GM12878 (cell line): ENCODE results near the gene CRTC3. TPM values are rescaled to one million over a fixed set of nuclear protein-coding genes. Genes with fewer than 3 reads are reported as not detected.

ENCODE experiments used
- ATAC-seq: fragments of 200-7000 bp; cut with Tn5 transposase; 3 replicates; pipeline ENCODE4 v1.9.1; 2020; ENCODE audit warnings: mild to moderate bottlenecking, moderate library complexity
- BruUV-seq: library from RNA; stranded (reverse); fragments of 400-500 nt; replicated peaks from 2 replicates; lab custom pipeline; 2021; lab: Mats Ljungman, UMichigan
- CTCF ChIA-PET: fragments of 300-600 bp; sonication (Branson Sonifier 250); formaldehyde crosslinking; extraction: SDS; loops from one replicate; lab custom pipeline; 2021; ENCODE audit warnings: inconsistent platforms; lab: Yijun Ruan, JAX
- POLR2A ChIA-PET: fragments of 350-600 bp; formaldehyde crosslinking; extraction: SDS; loops from one replicate; lab custom pipeline; 2021; ENCODE audit warnings: inconsistent platforms; lab: Charles Lee
- RAD21 ChIA-PET: fragments of 300-600 bp; sonication (Branson Sonifier 250); formaldehyde crosslinking; loops from one replicate; lab custom pipeline; 2023; ENCODE audit warnings: antibody characterized with exemption; ENCODE audit not compliant: unreplicated experiment; lab: Charles Lee
- SMC1A ChIA-PET: fragments of 300-600 bp; sonication (Branson Sonifier 250); formaldehyde crosslinking; loops from one replicate; lab custom pipeline; 2023; ENCODE audit not compliant: unreplicated experiment, uncharacterized antibody; lab: Charles Lee
- DNase-seq: peaks from one replicate; pipeline ENCODE4 v3.0.0-alpha.2; 2011; ENCODE audit warnings: low read depth, low spot score
- FAIRE-seq: peaks from 3 replicates; lab custom pipeline; 2011; peaks lifted over from hg19 to GRCh38; lab: Jason Lieb, UNC
- H2AFZ ChIP-seq: 2 replicates; pipeline ENCODE4 v1.6.0; 2011; ENCODE audit warnings: low read depth, low read length, control low read depth; ENCODE audit not compliant: control insufficient read depth
- H3K27ac ChIP-seq: 2 replicates; pipeline ENCODE4 v1.5.1; 2011; ENCODE audit warnings: control low read depth; ENCODE audit not compliant: control insufficient read depth, insufficient read depth
- H3K27me3 ChIP-seq, 2 experiments: replicated peaks in 1 of 2; 2 replicates each; pipeline versions ENCODE4 v1.6.0 to v1.6.1; 2011; ENCODE audit warnings: low read length in 1 of 2; ENCODE audit not compliant: control insufficient read depth in 2 of 2, insufficient read depth in 2 of 2
- H3K36me3 ChIP-seq, 2 experiments: 2 replicates each; pipeline ENCODE4 v1.5.1; 2011; ENCODE audit warnings: low read length in 1 of 2; ENCODE audit not compliant: control insufficient read depth in 2 of 2, insufficient read depth in 2 of 2
- H3K4me1 ChIP-seq: 2 replicates; pipeline ENCODE4 v1.6.1; 2011; ENCODE audit warnings: mild to moderate bottlenecking, low read length, moderate library complexity, mixed read lengths; ENCODE audit not compliant: control insufficient read depth, insufficient read depth
- H3K4me2 ChIP-seq: 2 replicates; pipeline ENCODE4 v1.6.0; 2011; ENCODE audit warnings: control low read depth; ENCODE audit not compliant: control insufficient read depth, insufficient read depth
- H3K4me3 ChIP-seq: fragments of 200-600 bp; sonication (generic); 2 replicates; pipeline ENCODE4 v1.5.1; 2016
- H3K79me2 ChIP-seq: 2 replicates; pipeline ENCODE4 v1.6.0; 2011; ENCODE audit warnings: low read length; ENCODE audit not compliant: control insufficient read depth, insufficient read depth
- H3K9ac ChIP-seq: 2 replicates; pipeline ENCODE4 v1.8.0; 2011; ENCODE audit warnings: low read length, control low read depth, mixed read lengths; ENCODE audit not compliant: control insufficient read depth, insufficient read depth
- H3K9me3 ChIP-seq: replicated peaks from 3 replicates; pipeline ENCODE4 v1.5.1; 2011; ENCODE audit warnings: mild to moderate bottlenecking, low read length; ENCODE audit not compliant: control insufficient read depth, insufficient read depth
- H4K20me1 ChIP-seq: 2 replicates; pipeline ENCODE4 v1.6.0; 2011; ENCODE audit not compliant: control insufficient read depth, insufficient read depth
- ATF7 ChIP-seq: fragments of 450-650 bp; IDR thresholded peaks from 2 replicates; pipeline ENCODE4 v1.6.1; 2016; ENCODE audit warnings: low read depth, mild to moderate bottlenecking
- BMI1 ChIP-seq: fragments of 450-650 bp; IDR thresholded peaks from 2 replicates; pipeline ENCODE4 v1.6.1; 2016; ENCODE audit warnings: mild to moderate bottlenecking, moderate library complexity, borderline replicate concordance
- CBX3 ChIP-seq: fragments of 200-600 bp; sonication (generic); IDR thresholded peaks from 2 replicates; pipeline ENCODE4 v1.6.1; 2016; ENCODE audit warnings: low read depth, borderline replicate concordance
- CEBPB ChIP-seq, 2 experiments: fragments of 150-350 bp in 1 of 2; IDR thresholded peaks; 2 replicates each; pipeline ENCODE4 v1.6.1; 2012 to 2014; ENCODE audit warnings: low read depth in 2 of 2, low read length in 2 of 2, borderline replicate concordance in 1 of 2, inconsistent platforms in 1 of 2
- DPF2 ChIP-seq: fragments of 450-650 bp; IDR thresholded peaks from 2 replicates; pipeline ENCODE4 v1.6.1; 2017; ENCODE audit warnings: mild to moderate bottlenecking
- ESRRA ChIP-seq: IDR thresholded peaks from 2 replicates; pipeline ENCODE4 v1.6.1; 2012; ENCODE audit warnings: mild to moderate bottlenecking, low read length, improper control_type of control experiment
- FOS ChIP-seq: IDR thresholded peaks from 3 replicates; pipeline ENCODE4 v1.6.1; 2011; ENCODE audit warnings: borderline replicate concordance; ENCODE audit not compliant: insufficient read length; ENCODE audit errors: extremely low read depth
- HDAC2 ChIP-seq: fragments of 200-600 bp; sonication (generic); IDR thresholded peaks from 2 replicates; pipeline ENCODE4 v1.6.1; 2017
- MEF2A ChIP-seq: IDR thresholded peaks from 2 replicates; pipeline ENCODE4 v1.6.1; 2011; ENCODE audit warnings: low read depth, mild to moderate bottlenecking, low read length, moderate library complexity; ENCODE audit not compliant: insufficient read depth
- NR2C2 ChIP-seq: IDR thresholded peaks from 2 replicates; pipeline ENCODE4 v1.6.1; 2011; ENCODE audit warnings: borderline replicate concordance, low read depth; ENCODE audit not compliant: control insufficient read depth, insufficient read length
- NRF1 ChIP-seq: conservative IDR thresholded peaks from 2 replicates; pipeline ENCODE4 v1.6.1; 2011; ENCODE audit warnings: mild to moderate bottlenecking, low read depth, low read length, improper control_type of control experiment
- RAD51 ChIP-seq: fragments of 450-650 bp; IDR thresholded peaks from 2 replicates; pipeline ENCODE4 v1.6.1; 2016; ENCODE audit warnings: moderate library complexity, mild to moderate bottlenecking, inconsistent platforms
- RFX5 ChIP-seq: IDR thresholded peaks from 2 replicates; pipeline ENCODE4 v1.6.1; 2011; ENCODE audit warnings: low read depth, low read length, improper control_type of control experiment
- SIX5 ChIP-seq: IDR thresholded peaks from 2 replicates; pipeline ENCODE4 v1.6.1; 2011; ENCODE audit warnings: mild to moderate bottlenecking, low read depth, low read length, moderate library complexity; ENCODE audit not compliant: severe bottlenecking
- SMARCA5 ChIP-seq: fragments of 450-650 bp; IDR thresholded peaks from 2 replicates; pipeline ENCODE4 v1.6.1; 2017; ENCODE audit warnings: mild to moderate bottlenecking
- ZNF24 ChIP-seq: fragments of 450-650 bp; IDR thresholded peaks from 2 replicates; pipeline ENCODE4 v1.6.1; 2017; ENCODE audit warnings: antibody characterized with exemption, mild to moderate bottlenecking
- ZNF622 ChIP-seq: fragments of 450-650 bp; IDR thresholded peaks from 2 replicates; pipeline ENCODE4 v1.6.1; 2017; ENCODE audit warnings: mild to moderate bottlenecking, inconsistent platforms
- WGBS: methylation state at CpG from one replicate; pipeline ENCODE4 v1.1.6; 2016; ENCODE audit warnings: low lambda C conversion rate; ENCODE audit not compliant: insufficient replicate concordance, insufficient coverage; ENCODE audit errors: missing lambda C conversion rate; 5-methylcytosine and 5-hydroxymethylcytosine counted together
- in situ Hi-C: fragments of 300-500 bp; cut with MboI; formaldehyde crosslinking; loops from 9 replicates; pipeline ENCODE4 v1.14.3; 2018; ENCODE audit warnings: mixed read lengths
- intact Hi-C: fragments of 100-400 bp; cut with micrococcal nuclease; formaldehyde crosslinking; loops from one replicate; pipeline ENCODE4 v1.14.2; 2022; ENCODE audit not compliant: unreplicated experiment
- polyA plus RNA-seq, 11 experiments: library from polyadenylated mRNA; depleted of rRNA in 4 of 11; unstranded in 6 of 11; stranded (reverse) in 5 of 11; fragments of >200 nt; fragmentation: Nextera tagmentation in 4 of 11; fragmentation: Illumina TruSeq in 1 of 11; extraction: Ambion mirVana in 4 of 11; extraction: Trizol in 1 of 11; gene quantifications; 1 replicate in 1 of 11; 2 replicates in 10 of 11; pipeline versions ENCODE4 v1.2.1 to v1.2.3, GENCODE V29; 2011 to 2016; ENCODE audit warnings: inconsistent platforms in 2 of 11, missing spikeins in 2 of 11, low read depth in 1 of 11
- total RNA-seq, 4 experiments: library from RNA; depleted of rRNA in 3 of 4; stranded (reverse); fragments of >200 nt in 3 of 4; fragmentation: Illumina TruSeq in 1 of 4; extraction: Trizol in 1 of 4; gene quantifications; 2 replicates each; pipeline versions ENCODE4 v1.2.1 to v1.2.3, GENCODE V29; 2013 to 2021
- TF ChIP-seq, protein P1 (sequence below): IDR thresholded peaks from 2 replicates; pipeline ENCODE4 v1.6.1; 2012; ENCODE audit warnings: low read depth, low read length, improper control_type of control experiment
- TF ChIP-seq, protein P2 (sequence below): fragments of 450-650 bp; IDR thresholded peaks from 2 replicates; pipeline ENCODE4 v1.6.1; 2017; ENCODE audit warnings: mild to moderate bottlenecking

Gene CRTC3
- total and polyA plus RNA-seq, 10 of the 15 experiments (the other 5 are each of a cell fraction or from before 2014, with no cell fraction given) = 3.5 to 36.9 (median 18.9) TPM

DNA sequence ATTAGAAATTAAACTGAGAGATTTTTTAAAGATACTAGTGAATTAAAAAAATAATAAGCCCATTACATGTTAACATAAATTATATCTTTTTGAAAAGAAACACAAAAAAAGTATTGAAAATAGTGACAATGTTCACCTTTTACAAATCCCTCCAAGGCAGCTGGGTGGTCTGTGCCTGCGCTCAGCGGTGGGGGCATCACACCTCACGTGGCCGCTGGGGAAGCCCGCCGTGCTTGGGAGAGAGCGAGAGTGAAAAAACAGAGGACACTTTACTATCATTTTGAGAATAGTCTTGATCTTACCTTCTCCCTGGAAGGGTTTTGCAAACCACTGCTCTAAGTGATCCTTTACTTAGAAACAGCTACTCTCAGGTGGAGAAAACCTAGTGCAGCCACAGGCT lies 76.9 kb downstream of the CRTC3 start:
- WGBS = 78% methylated on average over 7 of the region's 7 CpGs
- SMC1A ChIA-PET = no interaction called here
- H3K9ac ChIP-seq = no peak overlapping the region
- BruUV-seq = no TSS peak
- H3K4me1 ChIP-seq = no peaks in the 10 kb centered on the region
- in situ Hi-C loops = no loop called here
- no peak overlapping the region for H3K27ac ChIP-seq
- intact Hi-C loops = no loop called here
- no peak for DNase-seq
- no peaks in the 10 kb centered on the region for H4K20me1 ChIP-seq
- RAD21 ChIA-PET = interaction anchor here (1.6 kb wide), 1 partner anchor 9 kb away, joined by 4 read pairs; no protein-coding TSS in a partner anchor
- no peak for FAIRE-seq
- TF ChIP-seq ATF7 (no peak), SMARCA5 (no peak), SIX5 (no peak), ZNF24 (no peak), NR2C2 (no peak), DPF2 (no peak), MEF2A (no peak), RFX5 (no peak), BMI1 (no peak), FOS (no peak), NRF1 (no peak), RAD51 (no peak), ZNF622 (no peak), HDAC2 (no peak), CBX3 (no peak), CEBPB (IDR thresholded peaks at IDR 0.05; ENCODE audit: borderline replicate concordance in 1 of 2, low read depth in 2 of 2, low read length in 2 of 2) (no peak), ESRRA (no peak)
- TF ChIP-seq, protein P1, sequence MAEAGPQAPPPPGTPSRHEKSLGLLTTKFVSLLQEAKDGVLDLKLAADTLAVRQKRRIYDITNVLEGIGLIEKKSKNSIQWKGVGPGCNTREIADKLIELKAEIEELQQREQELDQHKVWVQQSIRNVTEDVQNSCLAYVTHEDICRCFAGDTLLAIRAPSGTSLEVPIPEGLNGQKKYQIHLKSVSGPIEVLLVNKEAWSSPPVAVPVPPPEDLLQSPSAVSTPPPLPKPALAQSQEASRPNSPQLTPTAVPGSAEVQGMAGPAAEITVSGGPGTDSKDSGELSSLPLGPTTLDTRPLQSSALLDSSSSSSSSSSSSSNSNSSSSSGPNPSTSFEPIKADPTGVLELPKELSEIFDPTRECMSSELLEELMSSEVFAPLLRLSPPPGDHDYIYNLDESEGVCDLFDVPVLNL = no peak
- TF ChIP-seq, protein P2, sequence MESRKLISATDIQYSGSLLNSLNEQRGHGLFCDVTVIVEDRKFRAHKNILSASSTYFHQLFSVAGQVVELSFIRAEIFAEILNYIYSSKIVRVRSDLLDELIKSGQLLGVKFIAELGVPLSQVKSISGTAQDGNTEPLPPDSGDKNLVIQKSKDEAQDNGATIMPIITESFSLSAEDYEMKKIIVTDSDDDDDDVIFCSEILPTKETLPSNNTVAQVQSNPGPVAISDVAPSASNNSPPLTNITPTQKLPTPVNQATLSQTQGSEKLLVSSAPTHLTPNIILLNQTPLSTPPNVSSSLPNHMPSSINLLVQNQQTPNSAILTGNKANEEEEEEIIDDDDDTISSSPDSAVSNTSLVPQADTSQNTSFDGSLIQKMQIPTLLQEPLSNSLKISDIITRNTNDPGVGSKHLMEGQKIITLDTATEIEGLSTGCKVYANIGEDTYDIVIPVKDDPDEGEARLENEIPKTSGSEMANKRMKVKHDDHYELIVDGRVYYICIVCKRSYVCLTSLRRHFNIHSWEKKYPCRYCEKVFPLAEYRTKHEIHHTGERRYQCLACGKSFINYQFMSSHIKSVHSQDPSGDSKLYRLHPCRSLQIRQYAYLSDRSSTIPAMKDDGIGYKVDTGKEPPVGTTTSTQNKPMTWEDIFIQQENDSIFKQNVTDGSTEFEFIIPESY = no peak
- POLR2A ChIA-PET = no interaction called here
- peaks cover 5 to 14% of the 10 kb centered on the region in 2 experiments; a peak in 3 of 4 replicates for H3K36me3 ChIP-seq
- H2AFZ ChIP-seq = no peak overlapping the region
- H3K27me3 ChIP-seq = no peaks in the 10 kb centered on the region
- H3K79me2 ChIP-seq = no peaks in the 10 kb centered on the region
- no peaks in the 10 kb centered on the region for H3K9me3 ChIP-seq
- no peak overlapping the region for H3K4me2 ChIP-seq
- CTCF ChIA-PET = no interaction called here
- ATAC-seq = no peak
- H3K4me3 ChIP-seq = no peak overlapping the region
